ENCODE data around the gene MRC2.

MRC2 gene

DNA sequence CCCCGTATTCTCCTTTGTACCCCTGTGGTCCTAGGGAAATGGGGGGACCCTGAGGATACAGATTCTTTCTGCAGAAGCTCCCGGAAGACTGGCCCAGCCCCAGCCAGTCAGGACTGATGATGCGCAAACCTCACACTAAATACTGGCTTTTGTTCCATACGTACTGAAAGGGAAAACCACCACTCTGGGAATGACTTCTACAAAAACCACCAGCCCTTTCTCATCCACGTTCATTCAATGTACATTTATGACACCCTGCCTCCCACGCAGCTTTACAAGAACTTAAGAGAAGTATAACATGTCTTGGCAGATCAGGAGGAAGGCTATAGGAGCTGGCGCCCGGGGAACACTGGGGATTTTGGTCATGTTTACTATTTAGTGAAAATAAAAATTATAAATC lies 110.0 kb downstream of the MRC2 start:
- no peak overlapping the region for H3K4me3 ChIP-seq (replicated peaks; ENCODE audit: insufficient read depth, low read length)
- TF ChIP-seq SPI1 (IDR thresholded peaks at IDR 0.05; ENCODE audit: borderline replicate concordance, low read depth) (no peak), GABPA (IDR thresholded peaks at IDR 0.05; ENCODE audit: low read depth) (no peak), POLR2AphosphoS5 (IDR thresholded peaks at IDR 0.05; ENCODE audit: low read depth) (no peak)
- TF ChIP-seq, protein P1, sequence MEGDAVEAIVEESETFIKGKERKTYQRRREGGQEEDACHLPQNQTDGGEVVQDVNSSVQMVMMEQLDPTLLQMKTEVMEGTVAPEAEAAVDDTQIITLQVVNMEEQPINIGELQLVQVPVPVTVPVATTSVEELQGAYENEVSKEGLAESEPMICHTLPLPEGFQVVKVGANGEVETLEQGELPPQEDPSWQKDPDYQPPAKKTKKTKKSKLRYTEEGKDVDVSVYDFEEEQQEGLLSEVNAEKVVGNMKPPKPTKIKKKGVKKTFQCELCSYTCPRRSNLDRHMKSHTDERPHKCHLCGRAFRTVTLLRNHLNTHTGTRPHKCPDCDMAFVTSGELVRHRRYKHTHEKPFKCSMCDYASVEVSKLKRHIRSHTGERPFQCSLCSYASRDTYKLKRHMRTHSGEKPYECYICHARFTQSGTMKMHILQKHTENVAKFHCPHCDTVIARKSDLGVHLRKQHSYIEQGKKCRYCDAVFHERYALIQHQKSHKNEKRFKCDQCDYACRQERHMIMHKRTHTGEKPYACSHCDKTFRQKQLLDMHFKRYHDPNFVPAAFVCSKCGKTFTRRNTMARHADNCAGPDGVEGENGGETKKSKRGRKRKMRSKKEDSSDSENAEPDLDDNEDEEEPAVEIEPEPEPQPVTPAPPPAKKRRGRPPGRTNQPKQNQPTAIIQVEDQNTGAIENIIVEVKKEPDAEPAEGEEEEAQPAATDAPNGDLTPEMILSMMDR (IDR thresholded peaks at IDR 0.05; ENCODE audit: insufficient read depth, low read length) = no peak
- TF ChIP-seq, protein P2, sequence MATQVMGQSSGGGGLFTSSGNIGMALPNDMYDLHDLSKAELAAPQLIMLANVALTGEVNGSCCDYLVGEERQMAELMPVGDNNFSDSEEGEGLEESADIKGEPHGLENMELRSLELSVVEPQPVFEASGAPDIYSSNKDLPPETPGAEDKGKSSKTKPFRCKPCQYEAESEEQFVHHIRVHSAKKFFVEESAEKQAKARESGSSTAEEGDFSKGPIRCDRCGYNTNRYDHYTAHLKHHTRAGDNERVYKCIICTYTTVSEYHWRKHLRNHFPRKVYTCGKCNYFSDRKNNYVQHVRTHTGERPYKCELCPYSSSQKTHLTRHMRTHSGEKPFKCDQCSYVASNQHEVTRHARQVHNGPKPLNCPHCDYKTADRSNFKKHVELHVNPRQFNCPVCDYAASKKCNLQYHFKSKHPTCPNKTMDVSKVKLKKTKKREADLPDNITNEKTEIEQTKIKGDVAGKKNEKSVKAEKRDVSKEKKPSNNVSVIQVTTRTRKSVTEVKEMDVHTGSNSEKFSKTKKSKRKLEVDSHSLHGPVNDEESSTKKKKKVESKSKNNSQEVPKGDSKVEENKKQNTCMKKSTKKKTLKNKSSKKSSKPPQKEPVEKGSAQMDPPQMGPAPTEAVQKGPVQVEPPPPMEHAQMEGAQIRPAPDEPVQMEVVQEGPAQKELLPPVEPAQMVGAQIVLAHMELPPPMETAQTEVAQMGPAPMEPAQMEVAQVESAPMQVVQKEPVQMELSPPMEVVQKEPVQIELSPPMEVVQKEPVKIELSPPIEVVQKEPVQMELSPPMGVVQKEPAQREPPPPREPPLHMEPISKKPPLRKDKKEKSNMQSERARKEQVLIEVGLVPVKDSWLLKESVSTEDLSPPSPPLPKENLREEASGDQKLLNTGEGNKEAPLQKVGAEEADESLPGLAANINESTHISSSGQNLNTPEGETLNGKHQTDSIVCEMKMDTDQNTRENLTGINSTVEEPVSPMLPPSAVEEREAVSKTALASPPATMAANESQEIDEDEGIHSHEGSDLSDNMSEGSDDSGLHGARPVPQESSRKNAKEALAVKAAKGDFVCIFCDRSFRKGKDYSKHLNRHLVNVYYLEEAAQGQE (IDR thresholded peaks at IDR 0.05; ENCODE audit: insufficient replicate concordance, low read depth) = no peak
- H3K27me3 ChIP-seq (ENCODE audit: insufficient read depth, poor library complexity, severe bottlenecking) = no peaks in the 10 kb centered on the region
- H3K27ac ChIP-seq (replicated peaks) = no peak overlapping the region
- DNase-seq (ENCODE audit: low read depth in 1 of 2, low spot score in 1 of 2) = no peak

DNA sequence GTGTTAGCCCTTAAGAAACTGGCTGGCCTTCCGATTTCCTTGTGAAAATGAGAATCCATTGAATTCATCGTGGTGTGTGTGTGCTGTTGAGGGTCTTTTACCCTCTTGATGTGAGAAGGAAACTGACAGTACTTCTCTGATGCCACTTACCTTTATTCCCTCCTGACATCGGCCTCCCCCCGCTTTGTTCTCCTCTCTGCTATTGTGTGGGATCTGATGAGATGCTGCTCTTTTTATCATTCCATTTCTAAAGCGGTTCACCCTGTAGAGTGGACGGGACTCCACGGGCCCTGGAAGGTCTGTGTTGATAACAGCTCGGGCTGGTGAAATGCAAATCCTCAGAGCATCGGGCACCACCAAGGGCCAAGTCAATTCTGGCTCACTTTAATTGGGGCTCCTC lies 110.8 kb downstream of the MRC2 start:
- DNase-seq (ENCODE audit: low read depth in 1 of 2, low spot score in 1 of 2) = no peak
- no peak overlapping the region for H3K27ac ChIP-seq (replicated peaks)
- H3K27me3 ChIP-seq (ENCODE audit: insufficient read depth, poor library complexity, severe bottlenecking) = no peaks in the 10 kb centered on the region
- H3K4me3 ChIP-seq (replicated peaks; ENCODE audit: insufficient read depth, low read length) = no peak overlapping the region
- TF ChIP-seq, protein P2 (IDR thresholded peaks at IDR 0.05; ENCODE audit: insufficient replicate concordance, low read depth) = no peak
- TF ChIP-seq, protein P1 (IDR thresholded peaks at IDR 0.05; ENCODE audit: insufficient read depth, low read length) = no peak
- no peak for TF ChIP-seq SPI1 (IDR thresholded peaks at IDR 0.05; ENCODE audit: borderline replicate concordance, low read depth)

DNA sequence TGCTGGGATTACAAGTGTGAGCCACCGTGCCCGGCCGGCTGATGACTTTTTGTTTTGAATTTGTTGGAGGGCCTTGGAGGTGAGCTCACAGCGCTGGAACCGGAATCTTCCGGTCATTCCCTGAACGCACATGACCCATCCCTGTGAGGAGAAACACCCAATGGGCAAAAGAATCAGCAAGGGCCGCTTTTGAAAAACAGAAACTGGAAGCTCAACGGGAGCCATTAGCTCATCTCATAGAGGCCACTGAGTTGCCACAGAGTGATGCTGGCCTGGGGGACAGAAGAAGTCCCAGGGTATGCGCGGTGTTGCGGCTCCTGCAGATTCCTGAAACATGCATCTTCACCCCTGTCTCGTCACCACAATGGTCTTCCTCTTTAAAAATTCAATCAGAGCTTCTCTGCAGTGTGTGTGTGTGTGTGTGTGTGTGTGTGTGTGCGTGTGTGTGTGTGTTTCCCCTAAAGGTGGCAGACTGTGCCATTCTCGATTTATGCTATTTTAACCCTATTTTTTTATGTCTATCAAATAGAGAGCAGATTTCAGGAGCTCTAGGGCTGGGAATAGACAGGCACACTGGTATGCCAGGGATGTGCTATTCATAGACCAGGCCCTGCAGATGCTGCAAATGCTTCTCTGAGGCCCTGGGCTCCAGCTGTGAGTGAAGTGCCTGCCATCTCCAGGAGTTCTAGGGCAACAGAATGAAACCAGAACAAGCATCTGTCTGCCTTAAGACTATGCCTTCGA lies 112.3 kb downstream of the MRC2 start:
- TF ChIP-seq SPI1 (IDR thresholded peaks at IDR 0.05; ENCODE audit: borderline replicate concordance, low read depth) (no peak), GABPA (IDR thresholded peaks at IDR 0.05; ENCODE audit: low read depth) (no peak), POLR2AphosphoS5 (IDR thresholded peaks at IDR 0.05; ENCODE audit: low read depth) (no peak)
- TF ChIP-seq, protein P1 (IDR thresholded peaks at IDR 0.05; ENCODE audit: insufficient read depth, low read length) = no peak
- TF ChIP-seq, protein P2 (IDR thresholded peaks at IDR 0.05; ENCODE audit: insufficient replicate concordance, low read depth) = no peak
- Histone ChIP-seq H3K27me3 (ENCODE audit: insufficient read depth, poor library complexity, severe bottlenecking) (no peaks in the 10 kb centered on the region), H3K4me3 (replicated peaks; ENCODE audit: insufficient read depth, low read length) (no peak overlapping the region), H3K27ac (replicated peaks) (no peak overlapping the region)
- DNase-seq (ENCODE audit: low read depth in 1 of 2, low spot score in 1 of 2) = no peak

Measured in HL-60 (cell line).